Right lobe of liver (tissue), 6 donors: ENCODE results near the gene LIPM. TPM values are rescaled to one million over a fixed set of nuclear protein-coding genes. Genes with fewer than 3 reads are reported as not detected.

ENCODE experiments used
- ATAC-seq, 4 donors: fragments of 200-7000 bp; cut with Tn5 transposase; one replicate each; pipeline ENCODE4 v1.9.1; 2020; ENCODE audit warnings: mild to moderate bottlenecking in 4 of 4, moderate library complexity in 4 of 4
- DNase-seq, 3 donors: peaks; one replicate each; pipeline ENCODE4 v3.0.0-alpha.2; 2020
- H3K27ac ChIP-seq, 3 donors: fragments of 200-600 bp; one replicate each; pipeline ENCODE4 v1.8.0; 2022
- H3K27me3 ChIP-seq, 2 donors: fragments of 200-600 bp; one replicate each; pipeline ENCODE4 v1.8.0; 2022
- H3K36me3 ChIP-seq, 4 donors: fragments of 200-600 bp; sonication (generic) in 1 of 4; one replicate each; pipeline versions ENCODE4 v1.5.1 to v1.8.0; 2017 to 2022; ENCODE audit warnings: control low read depth in 1 of 4
- H3K4me1 ChIP-seq, 4 donors: fragments of 200-600 bp; sonication (generic) in 1 of 4; one replicate each; pipeline versions ENCODE4 v1.5.1 to v1.8.0; 2017 to 2022; ENCODE audit warnings: control low read depth in 1 of 4
- H3K4me3 ChIP-seq, 3 donors: fragments of 200-600 bp; one replicate each; pipeline ENCODE4 v1.8.0; 2022
- H3K9me3 ChIP-seq, 4 donors: fragments of 200-600 bp; sonication (generic) in 1 of 4; one replicate each; pipeline versions ENCODE4 v1.5.1 to v1.8.0; 2017 to 2022; ENCODE audit warnings: control low read depth in 1 of 4
- POLR2A ChIP-seq: fragments of 450-650 bp; IDR thresholded peaks from one replicate; pipeline ENCODE4 v1.6.1; 2017; ENCODE audit warnings: antibody characterized with exemption, mild to moderate bottlenecking
- WGBS: methylation state at CpG from one replicate; pipeline ENCODE4 v1.1.6; 2018; ENCODE audit warnings: low coverage, low lambda C conversion rate; ENCODE audit not compliant: insufficient coverage; ENCODE audit errors: missing lambda C conversion rate; 5-methylcytosine and 5-hydroxymethylcytosine counted together
- intact Hi-C, 2 donors: fragments of 100-400 bp; cut with DNase I; formaldehyde crosslinking; loops; one replicate each; pipeline versions ENCODE4 v1.11.2 to v1.14.1; 2022
- total RNA-seq, 6 experiments: library from RNA; depleted of rRNA in 2 of 6; stranded (reverse); fragments of >200 nt in 2 of 6; fragmentation: NEBNext Ultra II Directional in 3 of 6; extraction: Animal tissue kit (Norgen Biotek cat#: 25700) in 3 of 6; gene quantifications; one replicate each; pipeline versions ENCODE4 v1.1.0 to v1.2.4, GENCODE V29; 2016 to 2023
- TF ChIP-seq, protein P1 (sequence below), 4 donors: fragments of 200-600 bp in 3 of 4; fragments of 450-650 bp in 1 of 4; IDR thresholded peaks; one replicate each; pipeline versions ENCODE4 v1.5.1 to v1.8.0; 2016 to 2022; ENCODE audit warnings: antibody characterized with exemption in 4 of 4, mild to moderate bottlenecking in 2 of 4
- donor health status: DM: no; HTN: yes; CAD: no.
- donor health status: DM: no; HTN: no; CAD: no.
- donor health status: DM: no; HTN: no; CAD: no.
- donor health status: DM: no; HTN: yes; CAD: no.
- donor health status: DM: no; HTN: yes; CAD: no.

Gene LIPM
- total RNA-seq, 6 experiments from 2014 or later: not detected

DNA sequence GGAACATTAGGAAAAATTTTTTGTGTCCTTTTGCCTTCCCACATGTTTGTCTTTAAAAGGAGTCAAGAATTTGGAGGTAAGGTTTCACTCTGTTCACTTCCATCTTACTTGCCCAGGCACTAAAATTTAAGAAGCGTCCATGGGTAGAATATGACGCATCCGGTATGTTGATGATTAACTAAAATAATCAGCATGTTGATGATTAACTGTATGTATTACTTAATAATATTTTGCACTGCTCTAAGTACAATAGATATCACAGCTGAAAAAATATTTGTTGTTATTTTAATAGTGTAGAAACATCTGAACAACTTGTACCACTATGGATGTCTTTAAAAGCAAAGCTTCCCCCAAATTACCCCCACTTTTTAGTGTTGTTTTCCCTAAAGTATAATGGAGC is 37.6 kb downstream of the LIPM start:
- no peak for DNase-seq
- H3K27ac ChIP-seq: peak overlapping the region; percentile 78 to 98 (median 89)
- peaks cover 0 to 23% (median 7%) of the 10 kb centered on the region in 4 donors for H3K4me1 ChIP-seq

DNA sequence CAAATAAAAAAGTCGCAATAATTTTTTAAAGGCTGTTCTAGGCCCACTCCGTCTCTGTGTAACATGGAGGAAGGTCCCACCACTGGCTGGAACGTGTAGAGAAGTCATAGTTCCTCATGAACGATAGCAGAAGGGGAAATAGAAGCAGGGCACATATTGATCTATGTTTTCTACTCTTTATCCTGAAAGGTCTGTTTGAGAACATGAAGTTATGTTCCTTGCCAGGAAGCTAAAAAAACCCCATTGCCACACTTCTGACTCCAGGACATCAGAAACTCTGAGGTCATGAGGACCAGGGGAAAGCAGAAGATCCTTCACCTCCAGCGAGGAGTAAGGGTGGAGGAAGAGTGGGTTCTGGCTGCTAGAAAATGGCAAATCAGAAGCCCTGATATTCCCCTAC is 38.4 kb downstream of the LIPM start:
- intact Hi-C loops: no loop called here
- 31% methylated on average over 5 of the region's 5 CpGs for WGBS

More for the DNA sequence above, 37.6 kb downstream of the LIPM start:
- ATAC-seq: peak; percentile 64 to 78 (median 68)
- H3K36me3 ChIP-seq: no peaks in the 10 kb centered on the region
- TF ChIP-seq, protein P1, sequence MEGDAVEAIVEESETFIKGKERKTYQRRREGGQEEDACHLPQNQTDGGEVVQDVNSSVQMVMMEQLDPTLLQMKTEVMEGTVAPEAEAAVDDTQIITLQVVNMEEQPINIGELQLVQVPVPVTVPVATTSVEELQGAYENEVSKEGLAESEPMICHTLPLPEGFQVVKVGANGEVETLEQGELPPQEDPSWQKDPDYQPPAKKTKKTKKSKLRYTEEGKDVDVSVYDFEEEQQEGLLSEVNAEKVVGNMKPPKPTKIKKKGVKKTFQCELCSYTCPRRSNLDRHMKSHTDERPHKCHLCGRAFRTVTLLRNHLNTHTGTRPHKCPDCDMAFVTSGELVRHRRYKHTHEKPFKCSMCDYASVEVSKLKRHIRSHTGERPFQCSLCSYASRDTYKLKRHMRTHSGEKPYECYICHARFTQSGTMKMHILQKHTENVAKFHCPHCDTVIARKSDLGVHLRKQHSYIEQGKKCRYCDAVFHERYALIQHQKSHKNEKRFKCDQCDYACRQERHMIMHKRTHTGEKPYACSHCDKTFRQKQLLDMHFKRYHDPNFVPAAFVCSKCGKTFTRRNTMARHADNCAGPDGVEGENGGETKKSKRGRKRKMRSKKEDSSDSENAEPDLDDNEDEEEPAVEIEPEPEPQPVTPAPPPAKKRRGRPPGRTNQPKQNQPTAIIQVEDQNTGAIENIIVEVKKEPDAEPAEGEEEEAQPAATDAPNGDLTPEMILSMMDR (IDR thresholded peaks at IDR 0.05): no peak
- no peak for TF ChIP-seq POLR2A
- intact Hi-C loops: no loop called here
- H3K27me3 ChIP-seq: no peaks in the 10 kb centered on the region
- H3K9me3 ChIP-seq: no peaks in the 10 kb centered on the region
- 32% methylated on average over 3 of the region's 3 CpGs for WGBS
- H3K4me3 ChIP-seq: no peak overlapping the region

DNA sequence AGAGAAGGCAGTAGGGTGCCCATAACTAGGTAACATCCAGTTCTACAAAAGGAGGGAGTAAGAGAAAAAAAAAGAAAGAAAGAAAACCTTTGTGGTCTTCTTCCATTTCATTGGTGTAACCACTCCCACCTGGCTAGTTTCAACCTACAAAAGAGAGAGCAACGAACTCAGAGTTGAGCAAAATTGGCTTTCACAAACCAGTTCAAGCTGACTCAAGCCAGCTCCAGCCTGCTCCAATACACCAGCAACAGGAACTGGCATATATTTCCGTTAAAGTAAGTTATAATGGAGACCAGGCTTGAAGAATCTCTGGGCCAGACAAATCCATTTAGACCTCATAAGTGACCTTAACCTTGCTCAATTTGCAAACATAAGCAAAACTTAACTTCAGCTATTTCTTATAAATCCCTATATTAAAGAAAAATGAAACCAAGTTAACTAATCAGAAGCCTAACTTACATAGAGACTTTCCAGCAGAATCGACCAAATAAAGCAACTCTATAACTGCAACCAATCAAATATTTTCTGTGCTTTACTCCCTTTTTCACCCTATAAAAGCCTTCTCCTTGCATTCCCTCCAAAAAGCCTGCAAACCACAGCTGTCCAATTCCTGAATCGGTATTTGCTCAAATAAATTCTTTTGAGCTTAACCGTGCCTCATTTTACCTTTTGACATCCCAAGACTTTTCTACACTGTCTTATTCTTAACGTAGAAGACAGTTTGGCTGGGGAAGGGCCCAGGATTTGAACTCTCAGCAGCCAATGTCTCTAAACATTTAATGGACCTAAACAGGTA is 39.0 kb downstream of the LIPM start:
- Histone ChIP-seq H3K27ac (peak overlapping the region; percentile 78 to 98 (median 89)), H3K4me1 (peaks cover 0 to 16% (median 7%) of the 10 kb centered on the region in 4 donors), H3K4me3 (peak overlapping the region in 1 of 3 donors; percentile 9), H3K27me3 (no peaks in the 10 kb centered on the region), H3K9me3 (no peaks in the 10 kb centered on the region), H3K36me3 (no peaks in the 10 kb centered on the region)
- peak; percentile 30 to 84 (median 69) for DNase-seq
- WGBS: 45% methylated on average over 6 of the region's 6 CpGs
- peak; percentile 75 to 82 (median 80) for ATAC-seq
- TF ChIP-seq, protein P1 (IDR thresholded peaks at IDR 0.05): no peak
- TF ChIP-seq POLR2A: no peak
- intact Hi-C loops: no loop called here

More for the DNA sequence above, 38.4 kb downstream of the LIPM start:
- Histone ChIP-seq H3K27ac (peak overlapping the region; percentile 78 to 98 (median 89)), H3K36me3 (no peaks in the 10 kb centered on the region), H3K27me3 (no peaks in the 10 kb centered on the region), H3K4me1 (peaks cover 0 to 17% (median 7%) of the 10 kb centered on the region in 4 donors), H3K4me3 (no peak overlapping the region), H3K9me3 (no peaks in the 10 kb centered on the region)
- DNase-seq (peak in 1 of 3 donors; percentile 60), ATAC-seq (peak; percentile 70 to 82 (median 76))
- TF ChIP-seq POLR2A: no peak
- TF ChIP-seq, protein P1 (IDR thresholded peaks at IDR 0.05): no peak

DNA sequence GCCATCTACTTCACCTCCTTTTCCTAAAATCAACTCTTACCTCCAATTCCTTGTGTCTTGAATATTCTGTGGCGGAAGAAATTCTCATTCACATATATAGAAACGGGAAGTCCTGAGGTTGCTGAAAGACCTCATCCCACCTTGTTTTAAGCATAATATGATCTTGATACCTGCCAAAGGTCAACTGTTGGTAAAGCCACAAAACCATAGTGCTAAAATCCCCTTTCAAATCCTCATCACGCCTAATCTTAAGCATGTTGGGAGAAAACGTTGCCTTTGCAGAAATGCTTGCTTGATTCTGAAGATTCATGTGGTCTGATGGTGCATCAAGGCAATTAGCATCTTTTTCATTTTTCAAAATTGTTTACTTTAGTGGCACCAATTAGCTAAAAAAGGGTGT is 40.6 kb downstream of the LIPM start:
- no peak for DNase-seq
- intact Hi-C loops: no loop called here

More for the DNA sequence above, 40.6 kb downstream of the LIPM start:
- WGBS: 93% methylated on average over 4 of the region's 4 CpGs
- Histone ChIP-seq H3K4me1 (peaks cover 0 to 16% (median 7%) of the 10 kb centered on the region in 4 donors), H3K4me3 (no peak overlapping the region), H3K36me3 (no peaks in the 10 kb centered on the region), H3K27me3 (no peaks in the 10 kb centered on the region), H3K27ac (no peak overlapping the region), H3K9me3 (no peaks in the 10 kb centered on the region)
- no peak for TF ChIP-seq POLR2A
- TF ChIP-seq, protein P1 (IDR thresholded peaks at IDR 0.05): no peak
- no peak for ATAC-seq
